GM18907 (cell line): Measurements from ENCODE around the gene PRIMPOL.

Experiments used
- ATAC-seq: cut with Tn5 transposase; IDR thresholded peaks from one replicate; pipeline ENCODE4 v1.9.1; 2021; ENCODE audit warnings: mild to moderate bottlenecking, moderate library complexity; ENCODE audit not compliant: unreplicated experiment

PRIMPOL gene

DNA sequence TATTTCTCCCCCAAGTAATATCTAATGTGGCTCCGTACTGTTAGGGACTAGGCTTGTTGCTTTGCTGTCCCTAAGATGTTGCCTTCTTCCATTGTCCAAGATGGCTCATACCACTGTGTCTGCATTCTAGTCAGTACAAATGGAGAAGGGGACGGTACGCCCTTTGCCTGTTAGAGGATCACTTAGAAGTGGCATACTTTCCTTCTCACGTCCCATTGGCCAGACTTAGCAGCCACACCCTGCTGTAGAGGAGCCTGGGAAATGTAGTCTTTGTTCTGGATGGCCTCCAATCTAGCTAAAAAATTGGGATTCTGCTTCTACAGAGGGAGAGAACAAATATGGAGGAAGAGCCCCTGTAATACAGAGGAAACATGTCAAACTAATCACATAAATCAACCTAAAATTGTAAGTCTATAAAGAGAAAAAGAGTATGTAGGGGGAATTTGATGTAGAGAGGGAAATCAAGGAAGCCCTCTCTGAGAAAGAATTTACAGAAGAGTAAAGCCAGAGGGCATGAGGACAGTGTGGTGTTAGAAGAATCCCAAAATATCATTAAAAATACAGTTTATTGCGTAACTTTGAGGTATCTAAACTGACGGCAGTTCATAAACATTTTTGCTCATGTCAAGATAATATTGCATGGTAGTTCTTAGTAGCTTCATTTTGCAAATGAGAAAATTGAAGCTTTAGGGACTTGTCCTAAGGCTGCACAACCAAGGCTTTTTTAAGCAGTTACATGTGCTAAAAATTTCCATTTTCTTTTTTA lies 15.1 kb downstream of the PRIMPOL start:
- no peak for ATAC-seq

DNA sequence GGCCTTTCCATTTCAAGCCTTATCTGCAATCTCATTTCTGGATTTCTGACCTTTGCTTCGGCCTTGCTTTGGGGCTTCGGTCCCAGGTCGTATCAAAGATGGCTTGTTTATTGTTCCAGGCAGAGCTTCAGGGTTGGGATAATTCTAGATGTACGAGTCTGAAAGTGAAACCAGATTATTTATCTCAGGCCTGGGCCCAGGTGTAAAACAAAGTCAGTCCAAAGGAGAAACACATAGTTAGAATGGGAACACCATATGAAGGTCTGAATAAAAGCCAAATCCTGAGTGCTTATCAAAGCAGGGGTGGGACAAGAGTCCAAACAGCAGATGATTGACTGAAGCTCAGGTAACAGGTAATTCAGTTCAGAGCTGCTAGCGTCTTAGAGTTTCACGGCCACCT lies 17.1 kb downstream of the PRIMPOL start:
- ATAC-seq: no peak

DNA sequence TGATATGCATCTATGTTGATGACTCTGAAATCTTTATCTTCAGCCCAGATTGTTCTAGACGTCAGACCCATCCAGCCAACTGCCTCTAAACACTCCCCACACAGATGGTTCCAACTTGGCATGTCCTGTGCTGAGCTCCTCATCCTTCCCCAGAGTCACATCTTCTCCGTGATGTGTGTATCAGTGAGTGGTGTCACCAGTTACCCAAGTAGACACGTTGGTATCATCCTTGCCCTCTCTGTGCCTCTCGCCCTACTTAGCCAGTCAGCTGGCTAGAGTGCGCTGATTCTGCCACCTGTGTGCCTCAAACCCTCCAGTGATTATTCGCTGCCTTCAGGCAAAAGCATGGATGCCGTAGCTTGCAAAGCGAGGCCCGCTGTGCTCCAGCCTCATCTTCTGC lies 18.6 kb downstream of the PRIMPOL start:
- ATAC-seq: peak; percentile 9

DNA sequence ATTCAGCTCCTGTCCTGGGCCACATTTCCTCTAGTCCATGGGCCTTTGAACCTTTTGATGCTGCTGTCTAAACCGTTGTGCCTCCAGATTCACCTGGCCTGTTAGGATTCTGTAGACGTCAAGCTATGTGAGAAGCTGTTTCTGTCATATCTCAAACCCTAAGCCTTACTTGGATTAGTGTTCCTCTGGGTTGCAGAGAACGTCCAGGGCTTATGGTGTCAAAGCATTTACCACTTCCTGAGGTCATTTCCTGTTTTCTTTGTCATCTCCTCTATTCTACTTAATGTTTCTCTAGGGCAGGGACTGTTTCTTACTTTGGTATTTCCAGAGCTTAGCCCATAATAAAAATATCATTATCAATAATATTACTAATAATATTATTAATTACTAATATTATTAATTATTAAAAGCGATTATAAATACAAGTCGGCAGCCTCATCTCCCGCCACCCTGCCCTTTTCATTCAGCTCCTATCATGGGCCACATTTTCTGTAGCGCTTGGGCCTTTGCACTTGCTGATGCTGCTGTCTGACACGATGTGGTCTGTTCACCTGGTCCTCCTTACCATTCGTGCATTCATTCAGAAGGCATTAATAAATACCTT lies 19.1 kb downstream of the PRIMPOL start:
- peak; percentile 52 for ATAC-seq

DNA sequence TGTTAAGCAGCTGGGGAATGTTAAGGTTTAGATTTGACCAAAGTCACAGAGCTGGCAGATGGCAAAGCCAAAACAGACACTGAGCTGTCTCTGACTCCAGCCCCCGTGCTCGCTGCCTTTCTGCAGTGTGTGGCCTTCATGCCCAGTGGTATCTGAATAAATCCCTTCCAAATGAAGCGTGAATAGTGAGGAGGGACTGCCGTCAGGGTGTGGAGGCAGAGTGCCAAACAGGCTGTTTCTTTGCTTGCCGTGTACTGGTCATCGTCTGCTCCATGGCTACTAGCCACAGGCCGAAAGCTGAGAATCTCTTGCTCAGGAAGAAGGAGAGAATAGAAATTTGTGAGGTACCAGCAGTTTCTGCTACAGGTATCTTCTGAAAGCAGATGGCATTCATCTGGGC lies 19.7 kb downstream of the PRIMPOL start:
- no peak for ATAC-seq

DNA sequence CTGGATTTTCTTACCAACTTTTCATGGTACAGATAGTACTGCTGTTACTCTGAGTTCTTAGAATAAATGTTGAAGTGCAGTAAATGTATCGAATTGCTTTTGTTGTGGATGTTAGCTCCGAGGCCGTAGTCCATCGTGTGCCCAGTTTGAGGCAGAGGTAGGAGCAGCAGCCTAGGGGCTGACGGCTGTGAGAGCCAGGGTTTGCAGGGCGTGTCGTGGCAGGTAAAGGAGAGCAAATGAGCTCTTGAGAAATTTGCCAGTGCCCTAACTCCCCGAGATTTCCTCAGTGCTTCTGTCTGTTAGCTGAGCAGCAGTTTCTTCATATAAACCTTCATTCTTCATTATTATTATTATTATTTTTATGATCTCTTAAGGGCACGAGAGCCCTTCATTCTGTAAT lies 21.6 kb downstream of the PRIMPOL start:
- no peak for ATAC-seq

DNA sequence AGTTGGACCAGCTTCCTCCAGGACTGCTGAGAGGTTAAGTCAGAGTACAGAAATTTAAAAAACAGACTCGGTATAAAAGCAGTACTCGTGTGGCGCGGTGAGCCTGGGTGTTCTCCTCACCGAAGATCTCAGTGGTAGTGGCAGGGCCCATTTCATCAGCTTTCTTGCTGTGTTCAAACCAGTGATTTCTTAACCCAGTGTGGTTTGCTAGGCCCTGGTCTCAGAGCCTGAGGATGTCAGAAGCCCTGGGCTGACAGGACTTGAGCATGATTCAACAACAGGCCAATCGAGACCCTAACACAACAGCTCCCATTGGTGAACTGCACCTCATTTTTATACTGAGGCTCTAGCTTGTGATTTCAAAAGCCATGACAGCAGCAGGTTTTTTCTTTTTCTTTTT lies 23.2 kb downstream of the PRIMPOL start:
- no peak for ATAC-seq

DNA sequence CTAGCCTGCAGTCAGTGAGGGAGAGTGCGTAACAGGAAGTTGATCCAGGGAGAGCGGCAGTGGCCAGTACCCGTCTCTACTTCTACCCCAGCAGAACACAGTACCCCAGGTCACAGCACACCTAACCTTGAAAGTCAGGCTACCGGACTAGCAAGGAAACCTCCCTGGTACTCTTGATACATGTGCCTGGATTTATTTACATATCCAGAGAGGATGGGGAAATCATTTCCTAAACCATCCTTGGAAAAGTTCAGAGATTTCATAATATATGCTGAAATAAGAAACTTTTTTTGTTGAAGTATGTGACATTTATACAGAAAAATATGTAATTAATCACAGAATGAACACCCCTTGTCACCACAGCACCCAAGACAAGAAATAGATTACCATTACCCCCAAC lies 24.5 kb downstream of the PRIMPOL start:
- ATAC-seq: no peak

DNA sequence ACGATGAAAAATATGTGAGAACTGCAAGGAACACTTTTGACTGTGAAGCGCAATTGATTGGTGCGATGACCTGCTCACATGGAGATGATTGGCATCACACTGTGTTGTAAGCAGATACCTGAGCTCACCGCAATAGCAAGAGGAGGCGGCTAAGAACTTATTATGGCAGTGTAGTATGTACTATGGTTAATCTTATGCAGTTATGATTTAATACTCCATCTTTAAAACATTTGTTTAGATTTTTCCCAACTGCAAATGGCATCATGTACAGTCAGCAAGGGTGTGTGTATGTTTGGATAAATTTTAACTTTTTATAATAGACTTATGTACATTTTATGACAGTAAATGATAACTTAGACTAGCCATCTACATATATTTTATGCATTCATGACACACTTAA lies 25.5 kb downstream of the PRIMPOL start:
- ATAC-seq: no peak

DNA sequence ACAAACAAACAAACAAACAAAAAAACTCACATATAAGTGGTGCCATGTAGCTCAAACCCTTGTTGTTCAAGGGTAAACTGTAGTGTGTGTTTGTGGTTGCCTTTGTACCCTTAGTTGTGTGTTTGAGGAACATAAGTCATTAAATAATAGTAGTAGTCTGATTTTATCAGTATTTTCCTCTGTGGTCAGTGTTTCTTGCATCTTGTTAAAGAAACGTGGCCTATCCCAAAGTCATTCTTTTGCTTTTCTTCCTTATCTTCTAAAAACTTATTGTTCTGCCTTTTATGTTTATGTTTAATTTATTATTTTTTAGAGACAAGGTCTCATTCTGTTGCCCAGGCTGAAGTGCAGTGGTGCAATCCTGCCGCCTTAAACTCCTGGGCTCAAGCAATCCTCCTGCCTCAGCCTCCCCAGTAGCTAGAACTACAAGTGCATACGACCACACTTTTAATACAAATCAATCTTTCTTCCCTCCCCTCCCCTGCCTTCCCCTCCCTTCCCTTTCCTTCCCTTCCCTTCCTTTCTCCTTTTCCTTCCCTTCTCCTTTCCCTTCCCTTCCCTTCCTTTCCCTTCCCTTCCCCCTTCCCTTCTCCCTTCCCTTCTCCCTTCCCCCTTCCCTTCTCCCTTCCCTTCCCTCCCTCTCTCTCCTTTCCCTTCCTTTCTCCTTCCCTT lies 26.4 kb downstream of the PRIMPOL start:
- no peak for ATAC-seq

DNA sequence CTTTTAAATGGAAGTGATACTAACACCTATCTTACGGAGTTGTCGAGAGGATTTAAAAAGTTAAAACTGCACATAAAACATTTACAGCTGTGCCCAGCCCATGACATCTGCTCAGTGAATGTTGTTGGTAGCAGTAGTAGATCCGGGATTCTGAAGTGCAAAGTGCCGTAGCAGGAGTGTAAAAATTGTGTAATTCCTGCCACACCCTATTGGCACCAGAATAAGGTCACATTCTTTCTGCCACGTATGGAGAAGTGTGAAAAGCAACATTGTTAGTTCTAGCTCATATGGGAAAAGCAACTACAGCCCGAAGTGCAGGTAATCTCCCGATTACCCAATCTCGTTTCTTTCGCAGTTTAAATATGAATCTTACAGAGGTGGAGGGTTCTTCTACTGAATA lies 31.2 kb downstream of the PRIMPOL start:
- no peak for ATAC-seq

DNA sequence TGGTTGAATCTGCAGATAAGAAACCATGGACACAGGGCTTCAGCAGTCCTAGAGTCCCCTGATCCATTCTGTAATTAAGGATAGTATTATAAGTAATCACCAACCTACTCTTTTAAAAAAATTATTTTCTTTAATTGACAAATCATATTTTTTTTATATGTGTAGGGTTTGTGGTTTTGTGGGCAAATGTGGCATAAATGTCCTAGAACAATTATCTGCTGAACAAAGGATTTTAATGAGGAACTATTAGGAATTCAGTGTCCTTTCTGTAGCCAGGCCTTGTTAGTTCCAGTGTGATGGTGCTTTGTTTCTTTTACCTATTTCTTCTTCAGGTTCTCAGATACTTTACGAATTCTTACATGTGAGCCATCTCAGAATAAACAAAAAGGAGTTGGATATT lies 32.4 kb downstream of the PRIMPOL start:
- no peak for ATAC-seq

DNA sequence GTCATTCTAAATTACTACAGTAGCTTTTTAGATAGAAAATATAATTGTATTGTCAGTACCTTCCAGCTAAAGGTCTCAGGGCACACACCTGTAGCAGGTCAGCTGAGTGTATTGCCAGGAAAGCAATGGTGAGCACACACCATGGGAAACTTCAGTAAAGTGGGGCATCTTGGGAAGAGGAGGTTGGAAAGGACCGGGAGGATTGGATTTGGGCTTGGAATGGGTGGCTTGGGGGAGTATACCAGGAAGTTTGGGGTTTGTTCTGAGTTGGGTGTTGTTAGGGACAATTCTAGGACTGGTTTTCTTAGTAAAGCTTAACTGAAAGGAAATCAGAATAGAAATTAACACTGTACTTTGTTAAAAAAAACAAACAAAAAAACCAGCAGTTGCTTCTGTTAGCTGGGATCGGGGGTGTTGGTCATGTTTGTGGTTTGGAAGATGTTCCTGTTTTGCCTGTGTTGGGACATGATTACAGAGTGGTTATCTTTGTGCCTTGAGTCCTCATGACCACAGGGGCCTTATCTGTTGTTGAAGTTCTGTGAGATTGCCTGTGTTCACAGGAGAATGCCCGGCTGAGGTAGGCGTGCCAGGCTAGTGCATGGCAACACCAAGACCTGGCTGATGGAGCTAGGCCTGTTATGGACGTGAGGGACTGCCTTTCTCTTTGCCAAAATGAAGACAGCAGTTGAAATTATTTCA lies 35.1 kb downstream of the PRIMPOL start:
- no peak for ATAC-seq

DNA sequence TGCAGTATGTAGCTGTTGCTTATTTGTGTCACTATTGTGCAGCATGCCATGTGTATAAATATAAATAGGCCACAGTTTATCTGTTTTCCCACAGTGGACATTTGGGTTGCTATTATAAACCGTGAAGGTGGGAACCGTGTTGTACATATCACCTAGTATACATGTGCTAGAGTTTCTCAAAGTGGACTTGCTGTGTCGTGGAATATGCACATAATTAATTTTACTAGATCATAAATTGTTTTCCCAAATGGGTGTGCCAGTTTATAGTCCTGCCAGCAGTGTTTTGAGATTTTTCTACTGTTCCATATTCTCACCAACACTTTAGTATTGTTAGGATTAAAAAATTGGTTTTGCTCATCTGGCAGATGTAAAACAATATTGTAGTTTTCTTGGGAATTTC lies 38.5 kb downstream of the PRIMPOL start:
- no peak for ATAC-seq

DNA sequence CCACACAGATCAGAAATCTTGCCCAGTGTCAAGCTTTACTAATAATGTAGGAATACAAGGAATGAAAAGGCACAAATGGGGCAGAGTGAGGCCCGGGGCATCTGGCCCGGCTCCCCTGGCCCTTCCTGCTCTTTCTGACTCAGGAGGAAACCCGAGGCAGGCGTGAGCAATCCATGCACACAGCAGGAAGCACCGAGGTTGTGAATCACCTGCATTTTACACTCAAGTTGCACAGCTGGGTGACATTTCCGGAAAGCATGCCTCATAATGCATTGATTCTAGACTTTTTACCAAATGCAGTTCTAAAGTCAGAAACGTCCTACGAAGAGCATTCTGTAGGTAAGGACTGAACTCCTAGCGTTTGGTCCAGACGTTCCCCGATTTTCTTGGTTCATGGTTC lies 38.9 kb downstream of the PRIMPOL start:
- ATAC-seq: no peak

DNA sequence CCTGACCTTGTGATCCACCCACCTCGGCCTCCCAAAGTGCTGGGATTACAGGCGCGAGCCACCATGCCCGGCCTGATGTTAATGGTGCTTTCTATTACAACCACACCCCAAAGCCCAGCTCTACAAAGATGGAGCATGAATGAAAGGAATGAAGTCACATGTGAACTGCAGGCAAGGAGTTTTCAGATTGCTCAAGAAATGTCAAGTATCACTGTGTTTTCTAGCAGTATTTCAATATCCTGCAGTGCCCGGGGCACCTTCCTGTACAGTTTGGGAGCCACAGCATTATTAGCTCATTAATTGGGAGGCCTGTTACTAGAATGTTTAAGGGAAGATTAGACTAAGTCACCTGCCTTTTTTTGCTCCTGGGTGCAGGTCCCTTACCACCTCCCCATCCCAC lies 40.1 kb downstream of the PRIMPOL start:
- no peak for ATAC-seq

DNA sequence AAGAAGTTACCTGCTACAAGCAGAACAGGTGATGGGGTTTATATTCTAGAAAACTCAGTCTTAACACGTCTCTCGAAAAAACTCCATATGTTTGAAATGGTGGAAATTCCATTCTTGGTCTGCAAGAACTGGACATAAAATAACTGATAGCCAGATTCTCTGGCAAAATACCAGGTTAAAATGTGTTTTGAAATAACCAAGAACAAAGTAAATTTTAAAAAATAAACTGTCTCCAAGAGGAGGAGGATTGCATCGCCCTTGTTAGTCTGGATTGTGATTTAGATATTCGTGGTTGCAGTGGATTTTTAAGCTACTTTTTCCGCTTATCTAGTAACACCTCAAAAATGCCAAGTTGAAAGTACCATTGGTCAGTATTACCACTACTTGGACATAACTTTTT lies 43.5 kb downstream of the PRIMPOL start:
- no peak for ATAC-seq

DNA sequence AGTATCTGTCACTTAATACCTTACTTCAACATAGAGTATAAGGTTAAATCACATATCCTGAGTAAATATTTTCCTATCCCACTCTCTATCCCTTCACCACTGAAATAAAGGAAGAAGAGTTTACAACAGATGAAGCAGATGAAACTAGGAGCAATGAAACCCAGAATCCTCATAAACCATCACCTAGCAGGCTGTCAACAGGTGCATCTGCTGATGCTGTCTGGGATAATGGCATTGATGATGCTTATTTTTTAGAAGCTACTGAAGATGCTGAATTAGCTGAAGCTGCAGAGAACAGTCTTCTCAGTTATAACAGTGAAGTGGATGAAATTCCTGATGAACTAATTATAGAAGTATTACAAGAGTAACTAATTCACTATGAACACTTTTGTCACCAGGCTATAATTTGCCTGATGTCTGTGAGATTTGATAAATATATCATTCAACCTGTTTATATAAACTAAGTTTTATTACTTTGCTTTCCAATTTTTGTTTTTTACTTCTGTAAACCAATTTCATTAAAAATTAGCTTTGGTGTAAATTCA lies 44.9 kb downstream of the PRIMPOL start:
- ATAC-seq: no peak

DNA sequence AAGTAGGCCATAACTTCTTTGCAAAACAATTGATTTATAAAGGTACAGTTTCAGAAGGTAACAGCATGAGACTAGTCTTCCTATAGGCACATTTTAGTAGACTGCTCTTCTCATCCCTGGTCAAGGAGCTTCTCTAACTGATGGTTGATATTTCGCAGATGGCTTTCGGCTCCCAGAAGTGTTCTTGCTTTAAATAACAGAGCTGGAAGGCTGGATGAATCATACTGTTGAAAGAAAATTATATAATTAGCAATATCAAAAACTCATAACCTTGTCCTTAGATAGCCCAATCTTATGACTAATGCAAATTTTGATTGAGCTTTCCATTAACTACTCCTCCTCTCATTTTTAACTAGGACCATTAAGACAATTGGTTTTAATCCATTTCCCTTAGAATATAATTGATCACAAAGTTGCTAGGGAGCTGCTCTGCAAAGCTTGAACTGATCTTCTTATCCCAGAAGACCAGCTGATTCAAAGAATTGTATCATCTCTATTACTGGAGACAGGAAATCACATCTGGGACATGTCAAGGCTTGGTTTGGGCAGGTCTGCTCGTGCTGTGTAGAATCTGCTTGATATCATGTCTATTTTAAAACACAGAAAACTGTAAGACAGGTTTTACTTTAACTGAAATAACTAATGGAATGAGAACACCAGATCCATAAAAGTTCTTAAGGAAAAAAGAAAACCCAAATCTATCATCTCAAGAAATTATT lies 45.8 kb downstream of the PRIMPOL start:
- no peak for ATAC-seq

DNA sequence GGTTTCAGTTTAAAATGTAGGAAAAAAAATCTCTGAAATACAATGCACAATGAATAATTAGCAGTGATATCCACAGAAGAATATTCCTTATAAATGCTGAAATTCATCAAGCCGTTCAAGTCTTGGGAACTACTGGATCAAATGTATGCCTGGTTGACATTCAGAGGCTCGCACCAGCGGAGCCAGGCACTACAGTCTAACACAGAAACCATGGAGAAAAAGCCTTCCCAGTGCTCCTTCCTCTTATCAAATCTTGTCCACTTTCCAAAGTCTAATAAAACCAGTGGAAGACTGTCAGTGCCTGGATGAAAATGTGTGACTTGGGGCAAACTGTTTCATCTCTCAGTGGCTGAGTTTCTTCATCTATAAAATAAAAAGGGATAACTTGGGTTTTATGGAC lies 48.4 kb downstream of the PRIMPOL start:
- ATAC-seq: no peak

DNA sequence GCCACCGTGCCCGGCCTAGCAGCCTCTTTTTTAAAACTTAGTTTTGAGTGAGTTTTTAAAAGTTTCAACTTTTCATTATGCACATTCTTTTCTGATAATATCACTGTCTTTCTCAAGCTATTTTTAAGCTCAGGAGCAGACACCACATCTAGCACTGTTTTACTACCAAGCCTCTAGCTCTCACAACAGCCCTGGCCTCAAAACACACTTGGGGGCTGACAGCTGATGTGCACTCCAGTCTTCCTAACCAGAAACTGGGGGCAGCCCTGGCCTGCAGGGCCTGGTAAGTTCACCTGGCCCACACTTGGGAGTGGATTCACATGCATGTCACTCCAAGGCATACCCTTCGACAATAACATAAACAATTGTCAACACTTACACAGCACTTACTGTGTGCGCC lies 50.4 kb downstream of the PRIMPOL start:
- no peak for ATAC-seq
